ENCODE results near the gene COPS4. TPM values are rescaled to one million over a fixed set of nuclear protein-coding genes. Genes with fewer than 3 reads are reported as not detected.

COPS4 gene
- total RNA-seq, 2 experiments from 2014 or later, result 26.0 to 27.6 TPM

DNA sequence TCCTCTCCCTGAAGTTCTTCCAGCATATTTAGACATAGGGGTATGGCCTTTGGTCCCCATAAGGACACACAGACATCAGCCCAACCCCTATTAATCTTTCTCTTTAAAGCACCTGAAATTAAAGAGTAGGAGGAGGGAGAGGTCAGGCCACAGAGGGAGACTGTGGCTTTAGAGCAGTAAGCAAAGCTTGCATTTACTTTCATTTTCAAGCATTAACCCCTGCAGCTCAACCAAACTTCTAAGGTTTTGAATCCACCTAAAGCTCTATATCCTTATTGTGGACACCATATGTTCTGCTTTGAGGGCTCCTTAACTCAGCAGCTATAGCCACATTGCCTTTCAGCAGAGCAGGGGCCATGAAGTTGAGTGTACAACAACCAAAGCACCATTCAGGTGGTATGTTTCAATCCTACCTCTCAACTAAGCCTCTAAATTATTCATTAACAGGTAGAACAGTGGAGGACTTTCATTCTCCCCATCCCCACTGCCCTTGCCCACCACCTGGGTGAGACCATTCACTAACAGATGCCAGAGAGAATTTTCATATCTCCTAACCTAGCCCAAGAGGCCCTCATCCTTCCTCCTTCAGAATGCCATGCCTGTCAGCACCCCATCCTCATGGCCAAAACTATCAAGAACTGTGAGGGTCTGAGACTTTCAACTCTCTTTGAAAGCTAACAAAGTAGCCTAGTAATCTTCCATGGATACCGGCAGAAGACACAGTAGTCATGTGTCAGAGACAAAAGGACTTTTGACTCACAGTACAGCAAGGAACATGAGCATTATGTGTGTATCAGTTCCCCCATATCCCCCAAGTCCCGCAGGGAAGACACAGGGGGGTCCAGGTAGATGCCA lies 45.2 kb upstream of the COPS4 start:
- intact Hi-C loops (cut with DNase I, micrococcal nuclease), result no loop called here
- Mint-ChIP-seq H3K36me3 (ENCODE audit: low read depth) (peaks cover 17% of the 10 kb centered on the region), H3K27ac (peak overlapping the region; percentile 24), H3K4me1 (ENCODE audit: low read depth) (peaks cover 22% of the 10 kb centered on the region), H3K9me3 (no peaks in the 10 kb centered on the region), H3K4me3 (peak overlapping the region; percentile 58), H3K27me3 (no peaks in the 10 kb centered on the region)
- CTCF ChIA-PET, result no interaction called here
- POLR2A ChIA-PET, result interaction anchor here (0.6 to 1.2 kb wide), 4 partner anchors 21 to 89 kb away, joined by 3 to 6 read pairs (median 4); partner anchors contain the start of genes COPS4, LIN54 and THAP9
- peak; percentile 66 for ATAC-seq (ENCODE audit: poor library complexity)
- H3K36me3 ChIP-seq (ENCODE audit: insufficient read depth, low read length), result peaks cover 3% of the 10 kb centered on the region
- peak overlapping the region; percentile 17 for H3K4me3 ChIP-seq (ENCODE audit: low read length)
- peak overlapping the region in 1 of 2 donors; percentile 44 for H3K27ac ChIP-seq (ENCODE audit: low read depth in 1 of 2, low read length in 2 of 2)
- H3K4me1 ChIP-seq (ENCODE audit: insufficient read depth, low read length), result peaks cover 15% of the 10 kb centered on the region
- H3K27me3 ChIP-seq (ENCODE audit: control insufficient read depth in 1 of 2, insufficient read depth in 2 of 2, low read length in 2 of 2), result no peaks in the 10 kb centered on the region
- H3K9me3 ChIP-seq (ENCODE audit: control insufficient read depth in 1 of 2, insufficient read depth in 1 of 2, low read length in 2 of 2), result no peaks in the 10 kb centered on the region
- TF ChIP-seq, protein P1, sequence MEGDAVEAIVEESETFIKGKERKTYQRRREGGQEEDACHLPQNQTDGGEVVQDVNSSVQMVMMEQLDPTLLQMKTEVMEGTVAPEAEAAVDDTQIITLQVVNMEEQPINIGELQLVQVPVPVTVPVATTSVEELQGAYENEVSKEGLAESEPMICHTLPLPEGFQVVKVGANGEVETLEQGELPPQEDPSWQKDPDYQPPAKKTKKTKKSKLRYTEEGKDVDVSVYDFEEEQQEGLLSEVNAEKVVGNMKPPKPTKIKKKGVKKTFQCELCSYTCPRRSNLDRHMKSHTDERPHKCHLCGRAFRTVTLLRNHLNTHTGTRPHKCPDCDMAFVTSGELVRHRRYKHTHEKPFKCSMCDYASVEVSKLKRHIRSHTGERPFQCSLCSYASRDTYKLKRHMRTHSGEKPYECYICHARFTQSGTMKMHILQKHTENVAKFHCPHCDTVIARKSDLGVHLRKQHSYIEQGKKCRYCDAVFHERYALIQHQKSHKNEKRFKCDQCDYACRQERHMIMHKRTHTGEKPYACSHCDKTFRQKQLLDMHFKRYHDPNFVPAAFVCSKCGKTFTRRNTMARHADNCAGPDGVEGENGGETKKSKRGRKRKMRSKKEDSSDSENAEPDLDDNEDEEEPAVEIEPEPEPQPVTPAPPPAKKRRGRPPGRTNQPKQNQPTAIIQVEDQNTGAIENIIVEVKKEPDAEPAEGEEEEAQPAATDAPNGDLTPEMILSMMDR (IDR thresholded peaks at IDR 0.05), result no peak
- peak in 3 of 14 experiments; percentile 23 to 63 (median 55) for DNase-seq

DNA sequence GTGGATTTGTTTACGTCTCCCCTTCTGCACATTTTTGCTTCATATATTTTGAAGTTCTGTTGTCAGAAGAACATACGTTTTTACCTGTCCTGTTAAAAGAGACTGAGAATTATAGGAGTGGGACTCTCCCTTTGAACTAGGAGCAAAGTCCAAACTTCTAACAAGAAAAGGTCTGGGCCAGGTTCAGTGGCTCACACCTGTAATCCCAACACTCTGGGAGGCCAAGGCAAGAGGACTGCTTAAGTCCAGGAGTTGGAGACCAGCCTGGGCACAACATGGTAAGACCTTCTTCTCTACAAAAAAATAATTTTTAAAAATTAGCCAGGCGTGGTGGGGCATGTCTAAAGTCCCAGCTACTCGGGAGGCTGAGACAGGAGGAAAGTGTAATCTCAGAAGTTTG lies 40.1 kb upstream of the COPS4 start:
- POLR2A ChIA-PET, result no interaction called here
- DNase-seq (no peak), ATAC-seq (ENCODE audit: poor library complexity) (no peak)
- Mint-ChIP-seq H3K9me3 (no peaks in the 10 kb centered on the region), H3K4me3 (no peak overlapping the region), H3K36me3 (ENCODE audit: low read depth) (peaks cover 21% of the 10 kb centered on the region), H3K4me1 (ENCODE audit: low read depth) (peaks cover 14% of the 10 kb centered on the region), H3K27ac (no peak overlapping the region), H3K27me3 (no peaks in the 10 kb centered on the region)
- TF ChIP-seq, protein P1 (IDR thresholded peaks at IDR 0.05), result no peak
- Histone ChIP-seq H3K36me3 (ENCODE audit: insufficient read depth, low read length) (peaks cover 2% of the 10 kb centered on the region), H3K4me1 (ENCODE audit: insufficient read depth, low read length) (peaks cover 5% of the 10 kb centered on the region), H3K4me3 (ENCODE audit: low read length) (no peak overlapping the region), H3K27me3 (ENCODE audit: control insufficient read depth in 1 of 2, insufficient read depth in 2 of 2, low read length in 2 of 2) (no peaks in the 10 kb centered on the region), H3K27ac (ENCODE audit: low read depth in 1 of 2, low read length in 2 of 2) (no peak overlapping the region), H3K9me3 (ENCODE audit: control insufficient read depth in 1 of 2, insufficient read depth in 1 of 2, low read length in 2 of 2) (no peaks in the 10 kb centered on the region)
- CTCF ChIA-PET, result interaction anchor here (1.2 kb wide), 1 partner anchor 27 kb away, joined by 4 read pairs; no protein-coding TSS in a partner anchor
- intact Hi-C loops (cut with DNase I, micrococcal nuclease), result no loop called here

DNA sequence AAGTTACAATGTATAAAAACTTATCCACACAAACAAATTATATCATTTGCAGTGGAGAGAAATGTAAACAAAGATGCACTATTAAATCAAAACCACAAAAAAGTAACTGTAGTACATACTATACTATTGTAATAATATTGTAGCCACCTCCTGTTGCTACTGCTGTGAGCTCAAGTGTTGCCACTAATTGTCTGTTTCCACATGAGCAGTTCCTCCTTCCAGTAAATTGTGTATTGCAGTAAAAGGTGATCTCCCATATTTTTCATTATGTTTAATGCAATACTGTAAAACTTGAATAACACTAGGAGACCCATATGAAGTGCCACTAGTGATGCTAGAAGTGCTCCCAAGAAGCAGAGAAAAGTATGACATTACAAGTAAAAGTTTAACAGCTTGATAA lies 36.1 kb upstream of the COPS4 start:
- ATAC-seq (ENCODE audit: poor library complexity), result no peak
- TF ChIP-seq, protein P1 (IDR thresholded peaks at IDR 0.05), result no peak
- H3K27ac Mint-ChIP-seq, result no peak overlapping the region
- CTCF ChIA-PET, result no interaction called here
- POLR2A ChIA-PET, result interaction anchor here (1.2 kb wide), 1 partner anchor 12 kb away, joined by 3 read pairs; the partner anchor contains the start of gene LIN54
- H3K4me3 ChIP-seq (ENCODE audit: low read length), result no peak overlapping the region
- no peak overlapping the region for H3K4me3 Mint-ChIP-seq
- H3K4me1 Mint-ChIP-seq (ENCODE audit: low read depth), result peaks cover 21% of the 10 kb centered on the region
- peaks cover 21% of the 10 kb centered on the region for H3K36me3 Mint-ChIP-seq (ENCODE audit: low read depth)
- H3K4me1 ChIP-seq (ENCODE audit: insufficient read depth, low read length), result no peaks in the 10 kb centered on the region
- H3K9me3 ChIP-seq (ENCODE audit: control insufficient read depth in 1 of 2, insufficient read depth in 1 of 2, low read length in 2 of 2), result no peaks in the 10 kb centered on the region
- H3K27me3 ChIP-seq (ENCODE audit: control insufficient read depth in 1 of 2, insufficient read depth in 2 of 2, low read length in 2 of 2), result no peaks in the 10 kb centered on the region
- DNase-seq, result no peak
- peaks cover 2% of the 10 kb centered on the region for H3K36me3 ChIP-seq (ENCODE audit: insufficient read depth, low read length)
- H3K27ac ChIP-seq (ENCODE audit: low read depth in 1 of 2, low read length in 2 of 2), result no peak overlapping the region
- intact Hi-C loops (cut with DNase I, micrococcal nuclease), result no loop called here
- no peaks in the 10 kb centered on the region for H3K27me3 Mint-ChIP-seq
- H3K9me3 Mint-ChIP-seq, result no peaks in the 10 kb centered on the region

All from CD4-positive, alpha-beta T cell (primary cell).